ENCODE data around the gene MBD3. TPM values are rescaled to one million over a fixed set of nuclear protein-coding genes. Genes with fewer than 3 reads are reported as not detected.

The MBD3 gene
- total and polyA plus RNA-seq, 2 donors (not counting 1 experiment from before 2014, with no cell fraction given), result 19.8 to 85.2 TPM

- no peak overlapping the region for H3K27ac ChIP-seq (ENCODE audit: insufficient read depth, low read length)
- H3K4me2 ChIP-seq (ENCODE audit: extremely low read depth, insufficient read depth, low read length), result no peak overlapping the region
- no peak overlapping the region for H2AFZ ChIP-seq (ENCODE audit: low read length)
- peaks cover 60% of the 10 kb centered on the region for H3K79me2 ChIP-seq (ENCODE audit: control insufficient read depth, insufficient read depth, low read length)
- no peaks in the 10 kb centered on the region for H3K27me3 ChIP-seq (ENCODE audit: control insufficient read depth, insufficient read depth, low read length)
- H4K20me1 ChIP-seq (ENCODE audit: control insufficient read depth, extremely low read depth, insufficient read depth, low read length), result peaks cover 2% of the 10 kb centered on the region
- no peak for DNase-seq (ENCODE audit: low read depth in 2 of 2)
- peaks cover 7% of the 10 kb centered on the region for H3K4me1 ChIP-seq (ENCODE audit: control insufficient read depth, extremely low read depth, insufficient read depth, low read length)
- no peaks in the 10 kb centered on the region for H3K9me3 ChIP-seq (ENCODE audit: control insufficient read depth, insufficient read depth, low read depth, low read length)
- H3K4me3 ChIP-seq (replicated peaks in 1 of 4; ENCODE audit: control extremely low read depth in 1 of 4, insufficient read depth in 1 of 4, low read depth in 3 of 4, low read length in 4 of 4), result no peak overlapping the region
- no peak overlapping the region for H3K9ac ChIP-seq (ENCODE audit: insufficient read depth, low read length)
- TF ChIP-seq CTCF (conservative IDR thresholded peaks at IDR 0.05 in 1 of 2, IDR thresholded peaks at IDR 0.05 in 1 of 2; ENCODE audit: low read depth in 1 of 2, low read length in 2 of 2) (no peak), EZH2 (IDR thresholded peaks at IDR 0.05; ENCODE audit: low read length, missing control alignments) (no peak)
- H3K36me3 ChIP-seq (ENCODE audit: control insufficient read depth, insufficient read depth, low read length), result peaks cover 2% of the 10 kb centered on the region
These were observed 31.3 kb downstream of the MBD3 start for GRCh38 chr19:1561236-1561842.

GRCh38 chr19:1560286-1560882, 32.3 kb downstream of the MBD3 start:
- no peak for TF ChIP-seq EZH2 (IDR thresholded peaks at IDR 0.05; ENCODE audit: low read length, missing control alignments)
- TF ChIP-seq CTCF (conservative IDR thresholded peaks at IDR 0.05 in 1 of 2, IDR thresholded peaks at IDR 0.05 in 1 of 2; ENCODE audit: low read depth in 1 of 2, low read length in 2 of 2), result no peak
- H3K9ac ChIP-seq (ENCODE audit: insufficient read depth, low read length), result no peak overlapping the region
- peaks cover 50% of the 10 kb centered on the region for H3K79me2 ChIP-seq (ENCODE audit: control insufficient read depth, insufficient read depth, low read length)
- H4K20me1 ChIP-seq (ENCODE audit: control insufficient read depth, extremely low read depth, insufficient read depth, low read length), result peaks cover 2% of the 10 kb centered on the region
- peaks cover 3% of the 10 kb centered on the region for H3K36me3 ChIP-seq (ENCODE audit: control insufficient read depth, insufficient read depth, low read length)
- H3K27ac ChIP-seq (ENCODE audit: insufficient read depth, low read length), result no peak overlapping the region
- no peak overlapping the region for H2AFZ ChIP-seq (ENCODE audit: low read length)
- DNase-seq (ENCODE audit: low read depth in 2 of 2), result no peak
- no peaks in the 10 kb centered on the region for H3K9me3 ChIP-seq (ENCODE audit: control insufficient read depth, insufficient read depth, low read depth, low read length)
- H3K4me1 ChIP-seq (ENCODE audit: control insufficient read depth, extremely low read depth, insufficient read depth, low read length), result no peaks in the 10 kb centered on the region
- H3K4me2 ChIP-seq (ENCODE audit: extremely low read depth, insufficient read depth, low read length), result no peak overlapping the region
- no peaks in the 10 kb centered on the region for H3K27me3 ChIP-seq (ENCODE audit: control insufficient read depth, insufficient read depth, low read length)
- no peak overlapping the region for H3K4me3 ChIP-seq (replicated peaks in 1 of 4; ENCODE audit: control extremely low read depth in 1 of 4, insufficient read depth in 1 of 4, low read depth in 3 of 4, low read length in 4 of 4)

GRCh38 chr19:1558552-1558951, 34.1 kb downstream of the MBD3 start:
- H3K79me2 ChIP-seq (ENCODE audit: control insufficient read depth, insufficient read depth, low read length), result peaks cover 32% of the 10 kb centered on the region
- H2AFZ ChIP-seq (ENCODE audit: low read length), result no peak overlapping the region
- H3K36me3 ChIP-seq (ENCODE audit: control insufficient read depth, insufficient read depth, low read length), result peaks cover 5% of the 10 kb centered on the region
- H3K4me2 ChIP-seq (ENCODE audit: extremely low read depth, insufficient read depth, low read length), result no peak overlapping the region
- H4K20me1 ChIP-seq (ENCODE audit: control insufficient read depth, extremely low read depth, insufficient read depth, low read length), result peaks cover 2% of the 10 kb centered on the region
- DNase-seq (ENCODE audit: low read depth in 2 of 2), result no peak
- H3K27ac ChIP-seq (ENCODE audit: insufficient read depth, low read length), result no peak overlapping the region
- no peak overlapping the region for H3K9ac ChIP-seq (ENCODE audit: insufficient read depth, low read length)
- no peak for TF ChIP-seq EZH2 (IDR thresholded peaks at IDR 0.05; ENCODE audit: low read length, missing control alignments)
- TF ChIP-seq CTCF (conservative IDR thresholded peaks at IDR 0.05 in 1 of 2, IDR thresholded peaks at IDR 0.05 in 1 of 2; ENCODE audit: low read depth in 1 of 2, low read length in 2 of 2), result no peak
- H3K9me3 ChIP-seq (ENCODE audit: control insufficient read depth, insufficient read depth, low read depth, low read length), result no peaks in the 10 kb centered on the region
- no peaks in the 10 kb centered on the region for H3K27me3 ChIP-seq (ENCODE audit: control insufficient read depth, insufficient read depth, low read length)
- no peaks in the 10 kb centered on the region for H3K4me1 ChIP-seq (ENCODE audit: control insufficient read depth, extremely low read depth, insufficient read depth, low read length)
- no peak overlapping the region for H3K4me3 ChIP-seq (replicated peaks in 1 of 4; ENCODE audit: control extremely low read depth in 1 of 4, insufficient read depth in 1 of 4, low read depth in 3 of 4, low read length in 4 of 4)

Data from fibroblast of lung (primary cell).